Astrocyte (in vitro differentiated cells and primary cell): ENCODE data around the gene MAFB. TPM values are rescaled to one million over a fixed set of nuclear protein-coding genes. Genes with fewer than 3 reads are reported as not detected.

ENCODE experiments used
- DNase-seq: peaks from one replicate; pipeline ENCODE4 v3.0.0-alpha.2; 2010; ENCODE audit warnings: low read depth
- FAIRE-seq: peaks from 2 replicates; lab custom pipeline; 2011; peaks lifted over from hg19 to GRCh38; lab: Jason Lieb, UNC
- H2AFZ ChIP-seq: 2 replicates; pipeline ENCODE4 v1.6.0; 2012; ENCODE audit warnings: low read depth, low read length, inconsistent platforms
- H3K27ac ChIP-seq: 2 replicates; pipeline ENCODE4 v1.5.1; 2011; ENCODE audit warnings: low read depth, low read length, inconsistent platforms
- H3K27me3 ChIP-seq: 2 replicates; pipeline ENCODE4 v1.6.0; 2011; ENCODE audit warnings: low read length, inconsistent platforms; ENCODE audit not compliant: insufficient read depth
- H3K36me3 ChIP-seq: 2 replicates; pipeline ENCODE4 v1.5.1; 2011; ENCODE audit warnings: low read length, inconsistent platforms; ENCODE audit not compliant: insufficient read depth
- H3K4me1 ChIP-seq: 2 replicates; pipeline ENCODE4 v1.5.1; 2011; ENCODE audit warnings: low read length, inconsistent platforms; ENCODE audit not compliant: insufficient read depth
- H3K4me2 ChIP-seq: 2 replicates; pipeline ENCODE4 v1.6.0; 2012; ENCODE audit warnings: low read length, inconsistent platforms
- H3K4me3 ChIP-seq: 2 replicates; pipeline ENCODE4 v1.5.1; 2011; ENCODE audit warnings: low read depth, mild to moderate bottlenecking, low read length, inconsistent platforms; ENCODE audit not compliant: insufficient read depth
- H3K79me2 ChIP-seq: 2 replicates; pipeline ENCODE4 v1.6.0; 2012; ENCODE audit warnings: mild to moderate bottlenecking, low read length, inconsistent platforms; ENCODE audit not compliant: insufficient read depth
- H3K9ac ChIP-seq: 2 replicates; pipeline ENCODE4 v1.6.0; 2012; ENCODE audit warnings: mild to moderate bottlenecking, low read length, inconsistent platforms
- H3K9me3 ChIP-seq: 2 replicates; pipeline ENCODE4 v1.5.1; 2012; ENCODE audit warnings: low read depth, mild to moderate bottlenecking, low read length, inconsistent platforms; ENCODE audit not compliant: insufficient read depth
- H4K20me1 ChIP-seq: 2 replicates; pipeline ENCODE4 v1.6.0; 2012; ENCODE audit warnings: low read length, inconsistent platforms; ENCODE audit not compliant: insufficient read depth
- H3K27ac Mint-ChIP-seq: one replicate; pipeline ENCODE4 v1.8.0; 2021; ENCODE audit warnings: mild to moderate bottlenecking, mixed read lengths; ENCODE audit not compliant: unreplicated experiment
- H3K27me3 Mint-ChIP-seq: one replicate; pipeline ENCODE4 v1.8.0; 2021; ENCODE audit warnings: low read depth, mixed read lengths; ENCODE audit not compliant: unreplicated experiment
- H3K36me3 Mint-ChIP-seq: one replicate; pipeline ENCODE4 v1.8.0; 2021; ENCODE audit warnings: low read depth, mixed read lengths; ENCODE audit not compliant: unreplicated experiment
- H3K4me1 Mint-ChIP-seq: one replicate; pipeline ENCODE4 v1.8.0; 2021; ENCODE audit warnings: low read depth, mixed read lengths; ENCODE audit not compliant: unreplicated experiment
- H3K4me3 Mint-ChIP-seq: one replicate; pipeline ENCODE4 v1.8.0; 2021; ENCODE audit warnings: mild to moderate bottlenecking, moderate library complexity, mixed read lengths; ENCODE audit not compliant: unreplicated experiment
- H3K9me3 Mint-ChIP-seq: one replicate; pipeline ENCODE4 v1.8.0; 2021; ENCODE audit warnings: mild to moderate bottlenecking, mixed read lengths; ENCODE audit not compliant: unreplicated experiment
- CTCF ChIP-seq: IDR thresholded peaks from 2 replicates; pipeline ENCODE4 v1.5.1; 2011; ENCODE audit warnings: low read depth, mild to moderate bottlenecking, inconsistent platforms, low read length, moderate library complexity; ENCODE audit not compliant: insufficient read depth
- EZH2 ChIP-seq: IDR thresholded peaks from 2 replicates; pipeline ENCODE4 v1.6.1; 2012; ENCODE audit warnings: mild to moderate bottlenecking, low read length, inconsistent platforms; ENCODE audit not compliant: insufficient read depth
- total RNA-seq: library from RNA; stranded (reverse); gene quantifications from 2 replicates; pipeline ENCODE4 v1.2.1, GENCODE V29; 2021

The MAFB gene
- total RNA-seq, 1 donor from 2014 or later: 2.9 TPM

- Histone ChIP-seq H3K27me3 (peaks cover 3% of the 10 kb centered on the region), H3K36me3 (no peaks in the 10 kb centered on the region), H2AFZ (no peak overlapping the region), H3K9ac (no peak overlapping the region), H3K4me2 (no peak overlapping the region), H3K27ac (no peak overlapping the region), H3K9me3 (no peaks in the 10 kb centered on the region), H3K4me3 (no peak overlapping the region), H3K79me2 (no peaks in the 10 kb centered on the region), H4K20me1 (no peaks in the 10 kb centered on the region), H3K4me1 (no peaks in the 10 kb centered on the region)
- Mint-ChIP-seq H3K4me1 (no peaks in the 10 kb centered on the region), H3K9me3 (no peaks in the 10 kb centered on the region), H3K27ac (no peak overlapping the region), H3K4me3 (no peak overlapping the region), H3K36me3 (no peaks in the 10 kb centered on the region), H3K27me3 (peaks cover 44% of the 10 kb centered on the region)
- no peak for TF ChIP-seq CTCF
- no peak for TF ChIP-seq EZH2
- DNase-seq (no peak), FAIRE-seq (no peak)
Measured at GRCh38 chr20:40718982-40719729, 30.1 kb upstream of the MAFB start.

- Histone ChIP-seq H2AFZ (no peak overlapping the region), H3K36me3 (no peaks in the 10 kb centered on the region), H3K79me2 (no peaks in the 10 kb centered on the region), H3K4me2 (no peak overlapping the region), H3K9me3 (no peaks in the 10 kb centered on the region), H3K27me3 (peaks cover 3% of the 10 kb centered on the region), H3K4me3 (no peak overlapping the region), H3K9ac (no peak overlapping the region), H4K20me1 (no peaks in the 10 kb centered on the region), H3K4me1 (no peaks in the 10 kb centered on the region), H3K27ac (no peak overlapping the region)
- H3K27me3 Mint-ChIP-seq: peaks cover 45% of the 10 kb centered on the region
- DNase-seq (no peak), FAIRE-seq (no peak)
- TF ChIP-seq CTCF (no peak), EZH2 (no peak)
- H3K36me3 Mint-ChIP-seq: no peaks in the 10 kb centered on the region
- no peaks in the 10 kb centered on the region for H3K9me3 Mint-ChIP-seq
- H3K27ac Mint-ChIP-seq: no peak overlapping the region
- H3K4me1 Mint-ChIP-seq: no peaks in the 10 kb centered on the region
- H3K4me3 Mint-ChIP-seq: no peak overlapping the region
Measured at GRCh38 chr20:40718214-40718977, 29.4 kb upstream of the MAFB start.
